NCI-H748 treated with DMSO at 0.1 percent for 48 hours (cell line): Measurements from ENCODE around the gene PTPRG.

Source experiments
- DNase-seq: peaks from one replicate; lab custom pipeline; 2025; lab: John Stamatoyannopoulos, UW

PTPRG gene

GRCh38 chr3:61966200-61966599 lies 404.8 kb downstream of the PTPRG start:
- no peak for DNase-seq

- DNase-seq = no peak
Observed at GRCh38 chr3:61967019-61967418, 405.6 kb downstream of the PTPRG start.

- no peak for DNase-seq
Observed at GRCh38 chr3:61967937-61968336, 406.6 kb downstream of the PTPRG start.

- no peak for DNase-seq
Observed at GRCh38 chr3:61974662-61975061, 413.3 kb downstream of the PTPRG start.

GRCh38 chr3:61975199-61975598 lies 413.8 kb downstream of the PTPRG start:
- no peak for DNase-seq

- no peak for DNase-seq
Observed at GRCh38 chr3:61975936-61976335, 414.6 kb downstream of the PTPRG start.

GRCh38 chr3:61978460-61979419 lies 417.4 kb downstream of the PTPRG start:
- DNase-seq = no peak

- no peak for DNase-seq
Observed at GRCh38 chr3:61979638-61980037, 418.3 kb downstream of the PTPRG start.

GRCh38 chr3:61980041-61980440 lies 418.7 kb downstream of the PTPRG start:
- DNase-seq = no peak

GRCh38 chr3:61981060-61981459 lies 419.7 kb downstream of the PTPRG start:
- no peak for DNase-seq

- no peak for DNase-seq
Observed at GRCh38 chr3:61983479-61983878, 422.1 kb downstream of the PTPRG start.

GRCh38 chr3:61985020-61985419 lies 423.6 kb downstream of the PTPRG start:
- DNase-seq = no peak

GRCh38 chr3:61986473-61986872 lies 425.1 kb downstream of the PTPRG start:
- no peak for DNase-seq

- DNase-seq = no peak
Observed at GRCh38 chr3:61989681-61990080, 428.3 kb downstream of the PTPRG start.

GRCh38 chr3:61990327-61991027 lies 429.1 kb downstream of the PTPRG start:
- DNase-seq = no peak

- DNase-seq = no peak
Observed at GRCh38 chr3:61991706-61992105, 430.3 kb downstream of the PTPRG start.

- no peak for DNase-seq
Observed at GRCh38 chr3:61996366-61996765, 435.0 kb downstream of the PTPRG start.

GRCh38 chr3:61997101-61997500 lies 435.7 kb downstream of the PTPRG start:
- DNase-seq = no peak

- no peak for DNase-seq
Observed at GRCh38 chr3:62003835-62004234, 442.5 kb downstream of the PTPRG start.

GRCh38 chr3:62007036-62007435 lies 445.7 kb downstream of the PTPRG start:
- no peak for DNase-seq

GRCh38 chr3:62010989-62011388 lies 449.6 kb downstream of the PTPRG start:
- DNase-seq = no peak

GRCh38 chr3:62011666-62012065 lies 450.3 kb downstream of the PTPRG start:
- DNase-seq = no peak

- DNase-seq = no peak
Observed at GRCh38 chr3:62013951-62014350, 452.6 kb downstream of the PTPRG start.
